HT-29 (cell line): Measurements from ENCODE around the gene MYL9. TPM values are rescaled to one million over a fixed set of nuclear protein-coding genes. Genes with fewer than 3 reads are reported as not detected.
"Not testable (repeated sequence)": the region's sequence is repeated elsewhere in the genome, so short reads cannot be mapped to it uniquely, and the experiment has no call there.

ENCODE experiments used
- DNase-seq: peaks from one replicate; pipeline ENCODE4 v3.0.0-alpha.2; 2015; ENCODE audit warnings: low spot score
- total RNA-seq: library from RNA; depleted of rRNA; stranded (reverse); fragments of >200 nt; shearing (Covaris generic); gene quantifications from 2 replicates; pipeline ENCODE4 v1.2.3, GENCODE V29; 2014; rRNA removed

The MYL9 gene
- 0.76 TPM in 1 of 2 replicates, not detected in the other for total RNA-seq

- peak; percentile 38 for DNase-seq
These were observed at the start of gene MYL9 for GRCh38 chr20:36541227-36541767. MYL9 (plus strand) TSS chr20:36541519; CDS start chr20:36544885, 3,366 bp downstream.

GRCh38 chr20:36491901-36492617 is 49.3 kb upstream of the MYL9 start:
- no peak for DNase-seq

- DNase-seq, result no peak
These were observed 48.1 kb upstream of the MYL9 start for GRCh38 chr20:36493051-36493800.

- DNase-seq, result no peak
These were observed 47.6 kb upstream of the MYL9 start for GRCh38 chr20:36493801-36494114.

- no peak for DNase-seq
These were observed 44.3 kb upstream of the MYL9 start for GRCh38 chr20:36496707-36497669.

GRCh38 chr20:36497856-36498255 is 43.5 kb upstream of the MYL9 start:
- DNase-seq, result no peak

- no peak for DNase-seq
These were observed 42.7 kb upstream of the MYL9 start for GRCh38 chr20:36498386-36499179.

GRCh38 chr20:36499211-36499610 is 42.1 kb upstream of the MYL9 start:
- no peak for DNase-seq

- DNase-seq, result no peak
These were observed 41.4 kb upstream of the MYL9 start for GRCh38 chr20:36499723-36500501.

- DNase-seq, result no peak
These were observed 39.8 kb upstream of the MYL9 start for GRCh38 chr20:36501367-36502006.

GRCh38 chr20:36504295-36504694 is 37.0 kb upstream of the MYL9 start:
- no peak for DNase-seq

- DNase-seq, result peak; percentile 46
These were observed 35.1 kb upstream of the MYL9 start for GRCh38 chr20:36506253-36506652.

- DNase-seq, result no peak
These were observed 33.6 kb upstream of the MYL9 start for GRCh38 chr20:36507746-36508145.

- no peak for DNase-seq
These were observed 22.2 kb upstream of the MYL9 start for GRCh38 chr20:36519012-36519719.

GRCh38 chr20:36519944-36520343 is 21.4 kb upstream of the MYL9 start:
- no peak for DNase-seq

- no peak for DNase-seq
These were observed 19.8 kb upstream of the MYL9 start for GRCh38 chr20:36521526-36521925.

- not testable (repeated sequence) for DNase-seq
These were observed 18.9 kb upstream of the MYL9 start for GRCh38 chr20:36522412-36522811.

- no peak for DNase-seq
These were observed 18.0 kb upstream of the MYL9 start for GRCh38 chr20:36523341-36523740.
